HEK293 (cell line): ENCODE measurements around the gene PDPK1.

ENCODE experiments used
- CTCF ChIA-PET: fragments of 350-600 bp; formaldehyde crosslinking; extraction: SDS; loops from one replicate; lab custom pipeline; 2021; ENCODE audit warnings: antibody characterized with exemption; lab: Yijun Ruan, JAX
- POLR2A ChIA-PET: fragments of 300-600 bp; formaldehyde crosslinking; extraction: SDS; loops from one replicate; lab custom pipeline; 2020; ENCODE audit warnings: antibody characterized with exemption, inconsistent platforms; lab: Yijun Ruan, JAX
- H3K27ac ChIP-seq: fragments of 200-500 bp; sonication (Bioruptor generic); 2 replicates; pipeline ENCODE4 v1.5.1; 2014; ENCODE audit warnings: low read depth, low read length, control low read depth, inconsistent platforms; ENCODE audit errors: extremely low read depth
- H3K36me3 ChIP-seq, 2 experiments: fragments of 200-500 bp in 1 of 2; sonication (Bioruptor generic) in 1 of 2; 1 replicate in 1 of 2; 2 replicates in 1 of 2; pipeline ENCODE4 v1.5.1; 2014 to 2017; ENCODE audit warnings: inconsistent platforms in 2 of 2, low read length in 2 of 2; ENCODE audit not compliant: control insufficient read depth in 2 of 2, insufficient read depth in 1 of 2
- H3K4me1 ChIP-seq: fragments of 200-500 bp; sonication (Bioruptor generic); 2 replicates; pipeline ENCODE4 v1.5.1; 2014; ENCODE audit warnings: mild to moderate bottlenecking, low read length, inconsistent platforms; ENCODE audit not compliant: control insufficient read depth, insufficient read depth
- H3K4me3 ChIP-seq: 2 replicates; pipeline ENCODE4 v1.5.1; 2011; ENCODE audit warnings: low read depth, mild to moderate bottlenecking, control low read depth, low read length, moderate library complexity
- H3K9me3 ChIP-seq: fragments of 200-500 bp; sonication (Bioruptor generic); 2 replicates; pipeline ENCODE4 v1.5.1; 2014; ENCODE audit warnings: low read depth, low read length, inconsistent platforms; ENCODE audit not compliant: control insufficient read depth, insufficient read depth
- CTCF ChIP-seq: fragments of 450-650 bp; formaldehyde crosslinking; IDR thresholded peaks from 2 replicates; pipeline ENCODE4 v1.5.1; 2016; ENCODE audit warnings: missing biosample characterization, missing genetic modification characterization
- ELK4 ChIP-seq: IDR thresholded peaks from 2 replicates; pipeline ENCODE4 v1.6.1; 2011; ENCODE audit warnings: mild to moderate bottlenecking, low read depth, low read length, borderline replicate concordance
- HOXD13 ChIP-seq: sonication (generic); formaldehyde crosslinking; IDR thresholded peaks from 2 replicates; pipeline ENCODE4 v1.8.0; 2022; ENCODE audit warnings: missing genetic modification reagents, borderline replicate concordance
- INSM2 ChIP-seq: fragments of 450-650 bp; formaldehyde crosslinking; IDR thresholded peaks from 2 replicates; pipeline ENCODE4 v1.5.1; 2016; ENCODE audit warnings: missing biosample characterization, missing genetic modification characterization
- PRDM4 ChIP-seq: fragments of 450-650 bp; formaldehyde crosslinking; IDR thresholded peaks from 2 replicates; pipeline ENCODE4 v1.5.1; 2017; ENCODE audit warnings: missing biosample characterization, missing genetic modification characterization
- REPIN1 ChIP-seq: fragments of 450-650 bp; formaldehyde crosslinking; IDR thresholded peaks from 2 replicates; pipeline ENCODE4 v1.5.1; 2017; ENCODE audit warnings: missing biosample characterization, missing genetic modification characterization, low read depth
- SP2 ChIP-seq: fragments of 450-650 bp; formaldehyde crosslinking; IDR thresholded peaks from 2 replicates; pipeline ENCODE4 v1.5.1; 2016; ENCODE audit warnings: missing biosample characterization, missing genetic modification characterization
- ZBTB17 ChIP-seq: fragments of 450-650 bp; formaldehyde crosslinking; IDR thresholded peaks from 2 replicates; pipeline ENCODE4 v1.5.1; 2016; ENCODE audit warnings: missing biosample characterization, missing genetic modification characterization
- ZBTB7A ChIP-seq: fragments of 450-650 bp; formaldehyde crosslinking; IDR thresholded peaks from 2 replicates; pipeline ENCODE4 v1.5.1; 2016; ENCODE audit warnings: low read depth, missing biosample characterization, missing genetic modification characterization
- ZFP37 ChIP-seq: fragments of 450-650 bp; formaldehyde crosslinking; IDR thresholded peaks from 2 replicates; pipeline ENCODE4 v1.5.1; 2016; ENCODE audit warnings: missing biosample characterization, missing genetic modification characterization
- ZIC2 ChIP-seq: fragments of 450-650 bp; formaldehyde crosslinking; IDR thresholded peaks from 2 replicates; pipeline ENCODE4 v1.5.1; 2016; ENCODE audit warnings: missing biosample characterization, missing genetic modification characterization
- ZNF138 ChIP-seq: fragments of 450-650 bp; formaldehyde crosslinking; IDR thresholded peaks from 2 replicates; pipeline ENCODE4 v1.5.1; 2016; ENCODE audit warnings: missing biosample characterization, missing genetic modification characterization, borderline replicate concordance
- ZNF18 ChIP-seq: fragments of 450-650 bp; formaldehyde crosslinking; IDR thresholded peaks from 2 replicates; pipeline ENCODE4 v1.5.1; 2016; ENCODE audit warnings: missing biosample characterization, missing genetic modification characterization
- ZNF221 ChIP-seq: fragments of 450-650 bp; formaldehyde crosslinking; IDR thresholded peaks from 2 replicates; pipeline ENCODE4 v1.5.1; 2017; ENCODE audit warnings: missing biosample characterization, missing genetic modification characterization, borderline replicate concordance
- ZNF426 ChIP-seq: fragments of 450-650 bp; formaldehyde crosslinking; IDR thresholded peaks from 2 replicates; pipeline ENCODE4 v1.5.1; 2017; ENCODE audit warnings: missing biosample characterization, missing genetic modification characterization, mild to moderate bottlenecking, inconsistent platforms, moderate library complexity
- ZNF530 ChIP-seq: fragments of 450-650 bp; formaldehyde crosslinking; IDR thresholded peaks from 2 replicates; pipeline ENCODE4 v1.5.1; 2016; ENCODE audit warnings: low read depth, missing biosample characterization, missing genetic modification characterization
- ZNF677 ChIP-seq: fragments of 450-650 bp; IDR thresholded peaks from 2 replicates; pipeline ENCODE4 v1.5.0; 2018; ENCODE audit warnings: missing biosample characterization, mild to moderate bottlenecking, missing genetic modification characterization, moderate library complexity
- ZNF777 ChIP-seq: fragments of 450-650 bp; formaldehyde crosslinking; IDR thresholded peaks from 2 replicates; pipeline ENCODE4 v1.5.1; 2017; ENCODE audit warnings: missing biosample characterization, missing genetic modification characterization, borderline replicate concordance

PDPK1 gene

DNA sequence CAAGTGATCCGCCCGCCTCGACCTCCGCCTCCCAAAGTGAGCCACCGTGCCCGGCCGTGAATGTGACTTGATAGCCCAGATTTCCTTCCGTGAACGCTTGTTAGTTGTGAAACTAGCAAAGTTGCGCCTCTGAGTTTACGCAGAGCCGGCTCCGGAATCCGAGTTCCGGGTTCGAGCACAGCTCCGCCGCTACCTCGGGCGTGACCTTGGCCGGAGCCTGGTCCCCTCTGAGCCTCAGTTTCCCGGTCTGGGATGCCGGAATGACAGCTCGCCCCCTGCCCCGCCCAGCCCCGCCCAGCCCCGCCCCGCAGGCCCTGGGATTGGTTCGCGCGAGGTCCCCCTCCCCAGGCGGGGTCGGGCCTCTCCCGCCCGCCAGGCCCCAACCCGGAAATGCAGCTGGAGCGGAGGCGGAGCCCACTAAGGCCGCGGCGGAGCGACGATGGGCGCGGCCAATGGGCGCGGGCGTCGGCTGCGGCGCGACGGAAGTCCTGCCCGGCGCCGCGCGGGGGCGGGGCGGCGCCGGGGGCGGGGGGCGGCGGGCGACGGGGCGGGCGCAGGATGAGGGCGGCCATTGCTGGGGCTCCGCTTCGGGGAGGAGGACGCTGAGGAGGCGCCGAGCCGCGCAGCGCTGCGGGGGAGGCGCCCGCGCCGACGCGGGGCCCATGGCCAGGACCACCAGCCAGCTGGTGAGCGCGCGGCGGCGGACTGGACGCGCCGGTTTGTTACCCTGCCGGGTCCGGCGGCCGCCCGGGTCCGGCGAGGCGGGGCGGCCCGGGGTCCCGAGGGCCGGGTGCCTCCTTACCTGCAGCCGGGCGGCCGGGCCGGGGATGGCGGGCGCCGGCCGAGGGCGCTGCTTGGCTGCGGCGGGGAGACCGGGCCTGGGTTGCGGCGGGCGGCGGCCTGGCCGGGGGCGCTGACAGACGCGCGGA lies at the start of gene PDPK1 (continued):
- TF ChIP-seq INSM2 (peak; percentile 10; the same call in 1 of the 2 replicates), ZBTB17 (tag by site-specific recombination) (no peak; the same call in 1 of the 2 replicates), HOXD13 (CRISPR knock-in tag) (no peak), ZNF677 (0 out of 2 replicates have a peak, but pooled peaks have one; percentile 34), ZNF530 (tag by site-specific recombination) (no peak), SP2 (tag by site-specific recombination) (peak; percentile 50), ZNF138 (tag by site-specific recombination) (no peak), CTCF (tag by site-specific recombination) (no peak), ZFP37 (tag by site-specific recombination) (no peak), ELK4 (no peak)

GRCh38 chr16:2489581-2489980 lies 48.2 kb upstream of the PDPK1 start:
- Histone ChIP-seq H3K4me1 (no peaks in the 10 kb centered on the region; the same call in 1 of the 2 replicates), H3K4me3 (no peak overlapping the region), H3K27ac (no peak overlapping the region), H3K36me3 (peaks cover 0 to 8% of the 10 kb centered on the region in 2 experiments; a peak in 2 of 3 replicates), H3K9me3 (no peaks in the 10 kb centered on the region)
- POLR2A ChIA-PET, result no interaction called here
- CTCF ChIA-PET, result interaction anchor here (2.4 kb wide), 1 partner anchor 12 kb away, joined by 24 read pairs; no protein-coding TSS in a partner anchor
- TF ChIP-seq ZNF18 (tag by site-specific recombination) (no peak), ZNF426 (tag by site-specific recombination) (no peak), PRDM4 (no peak), ZIC2 (tag by site-specific recombination) (no peak), REPIN1 (no peak), ZNF221 (tag by site-specific recombination) (no peak), ZBTB7A (tag by site-specific recombination) (no peak), ZNF777 (tag by site-specific recombination) (no peak)
